Stimulated activated CD8-positive, alpha-beta memory T cell treated with anti-CD3 and anti-CD28 coated beads, Interleukin-12 subunit alpha, Interleukin-12 subunit beta, amount 100 ng/mL, for 4 hours (primary cell): ENCODE data around the gene NOS3.

ENCODE experiments used
- DNase-seq: peaks from one replicate; pipeline ENCODE4 v3.0.0-alpha.2; 2020; ENCODE audit warnings: low read depth

The NOS3 gene

GRCh38 chr7:150990416-150991186, at the start of gene NOS3:
Gene NOS3 (plus strand): TSS chr7:150991017. CDS start chr7:150993804, 2,787 bp downstream.
- DNase-seq: no peak

- no peak for DNase-seq
These were observed 49.3 kb upstream of the NOS3 start for GRCh38 chr7:150941351-150942000.

GRCh38 chr7:150942001-150942590, 48.7 kb upstream of the NOS3 start:
- DNase-seq: no peak

GRCh38 chr7:150942591-150943452, 48.0 kb upstream of the NOS3 start:
- DNase-seq: no peak

GRCh38 chr7:150943453-150943814, 47.4 kb upstream of the NOS3 start:
- DNase-seq: no peak

- DNase-seq: no peak
These were observed 46.5 kb upstream of the NOS3 start for GRCh38 chr7:150944066-150945042.

- no peak for DNase-seq
These were observed 45.5 kb upstream of the NOS3 start for GRCh38 chr7:150945171-150945852.

GRCh38 chr7:150945853-150946420, 44.9 kb upstream of the NOS3 start:
- DNase-seq: no peak

- no peak for DNase-seq
These were observed 44.2 kb upstream of the NOS3 start for GRCh38 chr7:150946421-150947240.

- DNase-seq: no peak
These were observed 43.5 kb upstream of the NOS3 start for GRCh38 chr7:150947241-150947745.

GRCh38 chr7:150947761-150948651, 42.8 kb upstream of the NOS3 start:
- DNase-seq: no peak

GRCh38 chr7:150948791-150949251, 42.0 kb upstream of the NOS3 start:
- no peak for DNase-seq

- no peak for DNase-seq
These were observed 41.3 kb upstream of the NOS3 start for GRCh38 chr7:150949564-150949963.

- DNase-seq: no peak
These were observed 40.8 kb upstream of the NOS3 start for GRCh38 chr7:150949971-150950491.

GRCh38 chr7:150950496-150951180, 40.2 kb upstream of the NOS3 start:
- DNase-seq: no peak

- no peak for DNase-seq
These were observed 39.7 kb upstream of the NOS3 start for GRCh38 chr7:150951181-150951520.

GRCh38 chr7:150951521-150951920, 39.3 kb upstream of the NOS3 start:
- no peak for DNase-seq
